OCI-LY3 (cell line): ENCODE data around the gene RAD51B.

Experiments
- CTCF ChIP-seq: fragments of 200-600, 300-600 bp; sonication (generic); IDR thresholded peaks from 2 replicates; pipeline ENCODE4 v1.5.1; 2014; ENCODE audit warnings: antibody characterized with exemption, low read length, low read depth
- EZH2phosphoT487 ChIP-seq: fragments of 200-600 bp; shearing (Covaris generic); IDR thresholded peaks from 2 replicates; pipeline ENCODE4 v1.6.1; 2018; ENCODE audit warnings: antibody characterized with exemption, mixed run types, low read depth

GRCh38 chr14:68219407-68219806 lies 399.8 kb downstream of the RAD51B start:
- TF ChIP-seq CTCF, result no peak
- no peak for TF ChIP-seq EZH2phosphoT487
